PC-9 (cell line): ENCODE measurements around the gene C1QTNF12.

Source experiments
- EZH2 ChIP-seq: fragments of 200-600 bp; sonication (generic); IDR thresholded peaks from 2 replicates; pipeline ENCODE4 v1.8.0; 2017; ENCODE audit warnings: antibody characterized with exemption, low read depth
- TF ChIP-seq, protein P1 (sequence below): fragments of 200-600 bp; sonication (generic); conservative IDR thresholded peaks from 2 replicates; pipeline ENCODE4 v1.6.1; 2017; ENCODE audit warnings: mixed run types, antibody characterized with exemption, mild to moderate bottlenecking, moderate library complexity

DNA sequence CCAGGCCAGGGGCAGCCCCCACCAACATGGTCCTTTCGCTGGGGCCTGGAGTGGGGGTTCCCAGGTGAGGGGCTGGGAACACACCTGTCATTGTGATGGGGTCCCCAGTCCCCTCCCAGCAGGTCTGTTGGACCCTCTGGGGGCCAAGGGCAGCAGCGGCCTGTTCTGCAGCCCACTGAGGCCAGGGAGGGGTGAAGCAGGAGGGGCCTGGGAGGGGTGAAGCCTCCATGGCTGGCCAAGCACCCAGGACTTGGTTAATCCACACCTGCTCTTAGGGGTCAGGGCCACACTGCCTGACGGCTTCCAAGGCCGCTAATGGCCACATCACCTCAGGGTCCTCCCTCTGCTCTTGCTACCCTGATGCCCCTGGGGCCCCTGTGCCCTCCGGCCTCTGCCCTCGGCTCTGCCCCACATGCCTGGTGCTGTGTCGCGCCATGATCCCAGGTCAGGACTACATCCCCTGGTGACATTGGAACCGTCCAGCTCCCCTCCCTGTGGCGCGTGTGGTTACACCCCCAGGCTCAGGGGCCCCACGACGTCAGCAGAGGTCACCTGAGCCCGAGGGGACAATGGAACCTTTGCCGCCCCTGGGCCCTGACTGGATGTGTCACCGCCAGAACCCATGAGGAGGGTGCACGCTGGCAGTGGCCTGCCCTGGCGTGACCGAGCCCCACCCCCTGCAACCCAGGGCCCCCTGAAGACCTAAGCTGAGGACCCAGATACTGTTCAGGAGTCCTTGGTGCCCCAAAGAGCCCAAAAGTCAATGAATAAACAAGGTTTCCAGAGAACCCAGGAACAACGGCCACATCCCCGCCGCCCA lies 47.2 kb downstream of the C1QTNF12 start:
- TF ChIP-seq, protein P1, sequence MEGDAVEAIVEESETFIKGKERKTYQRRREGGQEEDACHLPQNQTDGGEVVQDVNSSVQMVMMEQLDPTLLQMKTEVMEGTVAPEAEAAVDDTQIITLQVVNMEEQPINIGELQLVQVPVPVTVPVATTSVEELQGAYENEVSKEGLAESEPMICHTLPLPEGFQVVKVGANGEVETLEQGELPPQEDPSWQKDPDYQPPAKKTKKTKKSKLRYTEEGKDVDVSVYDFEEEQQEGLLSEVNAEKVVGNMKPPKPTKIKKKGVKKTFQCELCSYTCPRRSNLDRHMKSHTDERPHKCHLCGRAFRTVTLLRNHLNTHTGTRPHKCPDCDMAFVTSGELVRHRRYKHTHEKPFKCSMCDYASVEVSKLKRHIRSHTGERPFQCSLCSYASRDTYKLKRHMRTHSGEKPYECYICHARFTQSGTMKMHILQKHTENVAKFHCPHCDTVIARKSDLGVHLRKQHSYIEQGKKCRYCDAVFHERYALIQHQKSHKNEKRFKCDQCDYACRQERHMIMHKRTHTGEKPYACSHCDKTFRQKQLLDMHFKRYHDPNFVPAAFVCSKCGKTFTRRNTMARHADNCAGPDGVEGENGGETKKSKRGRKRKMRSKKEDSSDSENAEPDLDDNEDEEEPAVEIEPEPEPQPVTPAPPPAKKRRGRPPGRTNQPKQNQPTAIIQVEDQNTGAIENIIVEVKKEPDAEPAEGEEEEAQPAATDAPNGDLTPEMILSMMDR: no peak
- no peak for TF ChIP-seq EZH2
